SH-SY5Y (cell line): ENCODE results near the gene SH2D1B.

Source experiments
- GATA2 ChIP-seq: IDR thresholded peaks from 2 replicates; pipeline ENCODE4 v1.6.1; 2011; ENCODE audit warnings: mild to moderate bottlenecking, low read depth, low read length
- GATA3 ChIP-seq: IDR thresholded peaks from 2 replicates; pipeline ENCODE4 v1.6.1; 2011; ENCODE audit warnings: low read depth, mild to moderate bottlenecking, low read length, moderate library complexity

DNA sequence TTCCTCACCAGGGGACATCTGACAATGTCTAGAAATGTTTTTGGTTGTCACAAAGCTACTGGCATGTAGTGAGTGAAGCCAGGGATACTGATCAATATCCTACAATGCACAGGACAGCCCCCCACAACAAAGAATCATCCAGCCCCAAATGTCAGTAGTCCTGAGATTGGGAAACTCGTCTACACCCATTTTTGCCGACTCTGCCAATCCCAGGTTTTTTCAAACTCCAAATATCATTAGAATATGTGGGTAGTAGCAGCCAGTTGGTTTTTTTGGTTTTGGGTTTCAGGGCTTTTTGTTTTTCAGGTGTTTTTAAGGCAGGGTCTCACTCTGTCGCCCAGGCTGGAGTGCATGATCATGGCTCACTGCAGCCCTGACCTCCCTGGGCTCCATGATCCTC, 41.2 kb downstream of the SH2D1B start:
- no peak for TF ChIP-seq GATA2
- no peak for TF ChIP-seq GATA3
